Right renal pelvis (tissue), 4 donors: ENCODE data around the gene DLST. TPM values are rescaled to one million over a fixed set of nuclear protein-coding genes. Genes with fewer than 3 reads are reported as not detected.

Source experiments
- DNase-seq, 4 donors: peaks; one replicate each; pipeline ENCODE4 v3.0.0-alpha.2; 2013; ENCODE audit warnings: low read depth in 4 of 4, low spot score in 3 of 4, missing footprints in 1 of 4
- polyA plus RNA-seq, 4 donors: library from polyadenylated mRNA; unstranded; fragments of 120-200 nt; gene quantifications; one replicate each; pipeline ENCODE4 v1.2.1, GENCODE V29; 2013; ENCODE audit not compliant: insufficient read length in 4 of 4

Gene DLST
- polyA plus RNA-seq, 4 donors: 114 to 130 (median 118) TPM

DNA sequence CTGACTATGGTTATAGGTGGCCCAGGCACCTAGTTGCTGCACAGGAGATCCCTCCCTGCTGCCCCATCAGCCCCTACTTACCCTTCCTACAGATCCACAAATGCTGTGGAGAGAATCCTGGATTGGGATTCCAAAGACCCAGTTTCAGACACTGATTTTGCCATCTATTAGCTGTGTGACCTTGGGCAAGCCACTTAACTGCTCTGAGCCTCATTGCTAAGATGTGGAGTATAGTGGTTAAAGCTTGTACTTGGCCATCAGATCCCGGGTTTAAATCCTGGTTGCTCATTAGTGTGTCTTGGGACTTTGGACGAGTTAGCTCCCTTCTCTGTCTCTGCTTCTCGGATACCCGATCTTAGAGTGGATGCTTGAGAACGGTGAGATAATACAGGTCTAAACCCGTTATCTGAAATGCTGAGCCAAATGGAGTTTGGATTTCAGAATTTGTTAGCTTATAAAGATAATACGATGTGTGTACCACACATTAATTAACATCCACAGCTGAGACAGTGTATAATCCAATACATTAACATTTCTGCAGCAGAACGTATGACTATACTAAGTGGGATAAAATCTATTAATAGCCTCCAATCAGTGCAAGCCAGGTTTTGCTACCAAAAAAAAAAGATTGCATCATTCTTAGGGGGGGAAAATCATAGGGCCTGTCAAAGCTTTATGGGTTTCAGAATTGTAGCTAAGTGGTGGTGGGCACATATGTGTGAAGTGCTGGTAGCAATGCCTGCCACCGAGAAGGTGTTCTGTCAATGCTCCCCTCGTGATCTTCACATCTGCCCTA is 21.8 kb upstream of the DLST start:
- DNase-seq: no peak

DNA sequence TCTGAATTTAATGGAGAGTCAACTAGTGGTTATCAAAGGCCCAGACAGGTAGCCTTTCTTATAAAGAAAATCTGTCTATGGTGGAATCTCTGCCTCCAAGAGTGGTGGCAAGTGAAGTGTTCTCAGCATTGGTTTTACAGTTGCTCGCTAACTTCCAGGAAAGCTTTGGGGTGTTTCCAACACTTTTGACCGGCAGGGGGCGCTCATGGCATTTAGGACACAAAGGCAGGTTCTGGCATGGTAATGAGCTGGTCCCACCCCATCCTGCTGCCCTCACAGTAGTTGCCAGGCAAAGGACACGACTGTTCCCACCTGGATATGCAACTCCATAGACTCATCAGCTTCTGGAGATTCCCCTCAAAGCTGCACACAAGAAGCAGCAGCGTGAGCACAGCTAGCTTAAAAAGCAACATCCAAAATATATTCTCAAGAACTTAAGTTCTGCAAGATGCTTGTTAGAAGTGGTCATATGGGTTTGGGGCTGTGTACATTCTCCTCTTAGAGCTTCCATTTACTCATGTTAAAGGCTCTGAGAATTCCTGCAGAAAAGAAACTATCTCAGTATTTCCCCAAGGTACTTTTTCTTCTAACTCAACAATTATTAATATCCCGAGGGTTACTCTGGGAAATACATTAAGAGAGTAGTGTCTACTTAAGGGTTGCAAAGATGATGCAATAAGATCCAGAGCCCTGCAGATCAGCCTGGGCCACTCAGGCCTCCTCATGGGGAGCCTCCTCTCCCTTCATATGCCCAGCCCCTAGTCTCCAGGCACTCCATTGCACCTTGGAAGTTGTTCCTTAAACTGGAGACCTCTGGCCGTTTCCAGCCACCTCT is 20.6 kb upstream of the DLST start:
- DNase-seq: peak; percentile 67 to 76 (median 72)

GRCh38 chr14:74861734-74862090 is 20.0 kb upstream of the DLST start:
- no peak for DNase-seq

GRCh38 chr14:74863274-74863673 is 18.4 kb upstream of the DLST start:
- no peak for DNase-seq

GRCh38 chr14:74864198-74864597 is 17.5 kb upstream of the DLST start:
- no peak for DNase-seq

GRCh38 chr14:74865156-74865555 is 16.6 kb upstream of the DLST start:
- no peak for DNase-seq

DNA sequence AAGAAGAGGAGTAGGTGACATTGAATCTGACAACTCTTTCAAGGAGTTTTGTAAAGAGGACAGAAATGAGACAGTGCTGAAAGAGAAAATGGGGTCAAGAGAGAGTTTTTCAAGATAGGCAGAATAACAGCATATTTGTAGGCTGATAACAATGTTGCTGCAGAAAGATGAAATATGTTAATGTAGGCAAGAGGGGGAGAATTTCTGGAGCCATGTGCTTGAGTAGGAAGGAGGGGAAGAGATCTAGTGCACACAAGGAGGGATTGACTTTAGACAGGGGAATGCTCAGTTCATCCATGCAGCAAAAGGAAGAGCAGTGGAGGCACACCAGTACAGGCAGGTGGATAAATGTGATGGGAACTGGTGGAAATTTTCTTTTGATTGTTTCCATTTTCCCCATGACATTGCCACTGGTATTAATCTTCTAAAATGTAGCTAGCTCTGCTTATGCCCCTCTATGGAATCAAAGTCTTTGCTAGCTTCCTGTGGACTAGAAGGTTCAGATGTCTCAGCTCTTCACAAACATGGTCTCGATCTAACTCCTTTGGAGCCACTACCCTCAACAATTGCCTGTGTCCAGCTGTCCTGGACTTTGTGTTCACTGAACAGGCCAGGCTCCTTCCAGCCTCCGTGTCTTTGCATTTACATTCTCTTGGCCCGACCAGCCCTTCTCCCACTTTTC is 14.9 kb upstream of the DLST start:
- DNase-seq: no peak

DNA sequence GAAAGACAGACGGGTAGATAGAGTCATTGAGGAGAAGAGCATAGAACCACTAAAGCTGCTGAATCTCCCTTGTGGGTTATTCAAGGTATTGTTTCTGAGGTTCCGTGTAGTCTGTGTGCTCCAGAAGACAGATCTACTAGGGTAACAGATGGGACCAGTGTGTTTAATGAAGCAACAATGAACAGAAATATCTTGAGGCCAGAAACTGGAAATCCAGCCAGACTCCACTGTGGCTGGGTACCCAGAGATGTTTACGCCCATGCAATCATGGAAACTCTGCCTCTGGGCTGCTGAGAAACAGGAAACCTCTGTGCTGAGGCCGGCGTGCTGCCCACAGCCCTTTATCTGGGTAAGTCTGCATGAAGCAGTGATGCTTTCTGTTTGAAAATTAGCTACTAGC is 14.0 kb upstream of the DLST start:
- no peak for DNase-seq

DNA sequence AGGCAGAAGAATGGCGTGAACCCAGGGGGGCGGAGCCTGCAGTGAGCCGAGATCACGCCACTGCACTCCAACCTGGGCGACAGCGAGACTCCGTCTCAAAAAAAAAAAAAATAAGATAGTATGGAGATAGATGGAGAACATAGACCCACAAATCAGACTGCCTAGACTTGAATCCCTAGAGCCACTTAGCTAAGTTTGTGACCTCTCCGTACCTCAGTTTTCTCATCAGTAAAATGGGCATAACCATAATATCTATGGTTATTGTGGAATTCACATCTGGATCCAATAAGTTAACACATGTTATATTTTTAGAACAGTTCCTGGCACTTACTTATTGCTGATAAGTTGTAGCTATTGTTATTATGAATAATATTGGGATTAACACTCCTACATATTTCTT is 13.0 kb upstream of the DLST start:
- DNase-seq: no peak

- DNase-seq: no peak
These were observed 9.9 kb upstream of the DLST start for GRCh38 chr14:74871819-74872218.

- no peak for DNase-seq
These were observed 6.5 kb upstream of the DLST start for GRCh38 chr14:74875204-74875603.

DNA sequence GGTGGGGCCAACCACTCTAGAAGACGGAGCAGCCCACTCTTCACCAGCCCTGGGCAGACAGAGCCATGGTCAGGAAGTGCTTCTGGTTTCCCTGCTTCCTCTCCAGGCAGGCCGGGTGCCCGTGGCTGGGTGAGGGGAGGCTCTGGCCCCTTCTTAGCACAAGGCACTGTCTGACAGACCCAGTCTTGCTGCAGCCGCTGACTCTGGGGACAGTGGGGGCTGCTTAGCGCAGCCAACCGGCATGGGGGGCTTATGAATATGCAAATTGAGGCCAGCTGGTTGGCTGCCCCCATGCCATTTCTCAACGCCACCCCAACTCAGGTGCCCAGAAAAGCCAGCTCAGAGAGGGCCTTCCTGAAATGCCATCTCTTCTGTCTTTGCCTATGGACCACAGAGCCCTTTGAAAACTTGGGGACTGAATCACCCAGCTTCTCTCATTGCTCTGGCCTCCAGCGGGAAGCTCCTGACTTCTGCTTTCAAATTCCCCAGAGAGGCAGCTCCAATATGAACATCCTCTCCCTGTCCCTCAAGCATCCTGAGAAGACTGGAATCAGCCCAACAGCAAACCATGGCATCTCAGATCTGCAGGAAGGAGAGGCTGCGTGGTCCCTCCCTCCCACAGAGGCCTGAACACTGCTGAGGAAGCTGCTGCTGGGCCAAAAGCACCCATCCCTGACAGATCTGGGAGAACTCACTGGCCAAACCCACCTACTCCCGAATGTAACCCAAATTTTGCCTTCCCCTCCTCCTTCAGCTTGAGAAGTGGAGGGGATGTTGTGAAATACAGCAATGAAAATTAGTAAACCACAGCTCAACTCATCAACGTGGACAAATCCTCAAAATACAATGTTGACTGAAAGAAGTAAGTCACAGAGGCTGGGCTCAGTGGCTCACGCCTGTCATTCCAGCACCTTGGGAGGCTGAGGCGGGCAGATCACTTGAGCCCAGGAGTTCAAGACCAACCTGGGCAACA is 5.5 kb upstream of the DLST start, which contains the start of gene PROX2:
Gene PROX2 (minus strand): TSS at position 205 of the 973 bp plus-strand sequence. CDS start 12,311 bp downstream, outside the sequence.
- no peak for DNase-seq

DNA sequence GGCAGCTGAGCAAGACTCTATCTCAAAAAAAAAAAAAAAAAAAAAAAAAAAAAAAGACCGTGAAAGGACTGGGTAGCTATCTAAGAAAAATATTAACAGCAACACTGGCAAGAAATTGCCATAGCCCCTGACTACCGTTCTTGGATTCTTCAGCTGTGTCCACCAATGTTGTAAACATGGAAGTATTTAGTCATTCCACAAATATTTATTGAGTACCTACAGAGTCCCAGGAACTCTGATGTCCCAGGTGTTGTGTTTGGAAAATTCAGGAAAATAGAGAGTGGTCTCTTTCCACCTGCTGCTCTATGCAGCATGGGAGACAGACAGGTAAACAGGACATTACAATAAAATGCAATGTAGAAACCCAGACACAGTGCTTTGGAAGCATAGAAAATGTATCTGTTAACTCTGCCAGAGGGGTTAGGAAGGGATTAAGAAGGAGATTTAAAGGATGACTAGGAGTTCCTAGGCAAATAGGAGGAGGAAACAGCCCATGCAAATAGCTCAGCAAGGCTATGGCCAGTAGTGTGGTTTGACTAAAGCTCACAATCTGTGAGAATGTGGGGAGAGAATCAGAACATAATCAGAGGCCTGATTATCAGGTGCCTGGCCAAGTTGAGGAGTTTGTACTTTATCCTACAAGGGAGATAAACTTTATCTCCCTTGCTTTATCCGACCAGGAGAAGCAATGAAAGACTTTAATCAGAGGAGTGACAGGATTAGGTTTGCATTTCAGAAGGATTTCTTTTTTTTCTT is 2.1 kb upstream of the DLST start:
- no peak for DNase-seq

DNA sequence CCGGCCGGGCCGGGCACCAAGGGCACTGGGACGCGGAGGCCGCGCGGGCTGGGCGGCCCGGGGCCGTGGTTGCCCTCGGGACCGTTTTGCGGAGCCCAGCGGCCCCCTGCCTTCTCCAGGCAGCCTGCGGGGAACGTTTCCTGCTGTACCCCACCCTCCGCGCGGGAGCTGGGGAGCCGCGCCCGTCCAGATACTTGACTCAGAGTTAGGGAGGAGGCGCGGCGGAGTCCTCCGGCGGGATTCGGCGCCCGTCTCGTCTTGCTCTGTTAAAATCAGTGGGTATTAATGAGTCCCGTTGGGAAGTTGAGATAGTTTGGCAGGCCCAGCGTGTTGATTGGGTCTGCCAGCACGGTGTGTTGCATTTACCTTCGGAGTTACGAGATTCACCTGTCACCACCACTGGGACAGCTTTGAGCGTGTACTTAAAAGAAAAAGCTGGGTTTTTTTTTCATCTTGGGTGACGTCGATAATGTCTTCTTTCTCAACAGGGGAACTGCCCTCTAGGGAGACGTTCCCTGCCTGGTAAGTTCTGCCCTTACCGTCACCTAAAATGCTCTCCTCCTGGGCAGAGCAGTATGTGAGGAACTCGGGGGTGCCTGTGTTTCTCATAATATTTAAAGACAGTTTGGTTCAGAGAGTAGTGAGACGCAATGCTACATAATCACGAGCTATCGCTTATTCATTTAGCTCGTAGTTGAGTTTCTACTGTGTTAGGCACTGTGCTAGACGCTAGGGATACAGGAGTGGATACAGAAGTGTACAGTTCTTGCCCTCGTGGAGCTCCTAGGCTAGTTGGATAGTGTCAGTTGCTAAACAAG is 596 bp downstream of the DLST start:
- DNase-seq: peak in 1 of 4 donors; percentile 13

DNA sequence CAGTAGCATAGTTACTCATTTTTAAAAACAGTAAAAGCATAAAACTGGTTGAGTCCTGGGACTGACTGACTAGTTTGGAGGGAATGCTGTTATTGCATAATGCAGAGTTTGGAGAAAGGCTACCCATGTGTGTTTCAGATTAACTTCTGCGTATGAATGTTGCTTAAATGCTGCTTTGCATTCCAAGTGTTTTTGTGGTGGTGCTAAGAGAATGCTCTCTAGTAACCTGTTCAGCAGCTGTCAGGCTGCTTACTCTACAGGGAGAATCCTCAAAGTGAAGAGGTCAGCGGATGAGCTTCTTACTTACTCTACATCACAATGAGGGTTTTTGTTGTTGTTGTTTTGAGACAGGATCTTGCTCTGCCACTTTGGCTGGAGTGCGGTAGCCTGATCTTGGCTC is 4.3 kb downstream of the DLST start:
- DNase-seq: no peak

DNA sequence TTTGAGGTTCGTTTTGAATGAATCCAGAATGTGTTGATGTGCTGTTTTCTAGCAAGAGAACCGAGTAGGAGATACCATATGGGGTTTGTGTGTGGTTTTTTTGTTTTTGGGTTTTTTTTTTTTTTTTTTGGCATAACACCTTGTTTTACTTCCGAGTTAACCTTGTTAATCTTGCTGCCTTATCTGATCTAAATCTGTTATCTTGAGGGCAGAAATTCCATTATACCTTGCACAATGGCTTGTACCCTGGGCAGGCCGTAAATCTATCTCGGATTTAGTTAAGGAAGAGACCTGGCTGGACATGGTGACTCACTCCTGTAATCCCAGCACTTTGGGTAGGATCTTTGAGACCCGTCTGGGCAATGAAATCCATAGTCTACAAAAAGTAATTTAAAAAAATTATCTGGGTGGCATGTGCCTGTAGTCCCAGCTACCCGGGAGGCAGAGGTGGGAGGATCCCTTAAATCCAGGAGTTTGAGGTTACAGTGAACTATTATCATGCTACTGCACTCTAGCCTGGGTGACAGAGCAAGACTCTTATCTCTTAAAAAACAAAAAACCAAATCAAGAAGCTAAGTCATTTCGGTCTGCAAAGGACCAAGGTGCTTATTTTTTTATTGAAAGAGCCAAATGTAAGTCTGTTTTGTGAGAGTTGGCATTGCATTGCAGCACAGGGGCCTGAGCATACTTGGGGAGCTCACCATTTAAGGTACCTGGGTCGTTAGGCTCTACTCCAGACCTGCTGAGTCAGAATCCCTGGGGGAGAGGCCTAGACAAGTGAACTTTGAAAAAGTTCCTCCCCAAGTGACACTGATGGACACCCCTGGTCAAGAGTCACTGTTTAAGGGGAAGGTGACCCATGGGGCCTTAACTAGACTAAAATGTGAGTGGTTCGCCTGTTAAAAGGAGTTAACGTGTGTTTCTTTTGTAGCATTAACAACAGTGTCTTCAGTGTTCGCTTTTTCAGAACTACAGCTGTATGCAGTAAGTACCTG is 6.7 kb downstream of the DLST start:
- DNase-seq: no peak

DNA sequence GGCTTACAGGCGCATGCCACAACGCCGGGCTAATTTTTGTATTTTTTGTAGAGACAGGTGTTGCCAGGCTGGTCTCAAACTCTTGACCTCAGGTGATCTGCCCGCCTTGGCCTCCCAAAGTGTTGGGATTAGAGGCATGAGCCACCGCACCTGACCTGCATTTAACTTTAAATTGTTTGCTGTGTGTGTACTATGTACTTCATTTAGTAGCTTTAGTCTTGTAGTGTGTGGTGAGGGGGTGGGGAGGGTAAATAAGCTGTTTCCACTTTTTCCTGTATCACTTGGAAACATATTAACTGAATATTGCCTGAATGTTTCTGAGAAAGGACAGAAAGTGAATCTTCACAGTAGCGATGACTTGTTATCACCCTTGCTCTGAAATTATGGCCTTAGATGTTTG is 8.5 kb downstream of the DLST start:
- DNase-seq: no peak
